ENCODE results near the gene RORC. TPM values are rescaled to one million over a fixed set of nuclear protein-coding genes. Genes with fewer than 3 reads are reported as not detected.
A peak's percentile ranks its signal among the peaks of the same experiment; 100 is the strongest.

Gene RORC
- total and polyA plus RNA-seq, 12 donors, result 4.0 to 21.0 (median 13.3) TPM

GRCh38 chr1:151852733-151853132 lies 21.1 kb upstream of the RORC start:
- intact Hi-C loops (cut with DNase I), result no loop called here
- WGBS, 2 donors, result 90 to 93% methylated on average over 4 of the region's 4 CpGs
- peak in 1 of 8 donors; percentile 15 for ATAC-seq

GRCh38 chr1:151851886-151852285 lies 20.3 kb upstream of the RORC start:
- no peaks in the 10 kb centered on the region for H3K36me3 ChIP-seq
- H3K4me3 ChIP-seq, result no peak overlapping the region
- no peak overlapping the region for H3K27ac ChIP-seq
- TF ChIP-seq CTCF (IDR thresholded peaks at IDR 0.05), result no peak
- no peak for ATAC-seq
- no peaks in the 10 kb centered on the region for H3K9me3 ChIP-seq
- H3K4me1 ChIP-seq, result peaks cover 0 to 29% (median 4%) of the 10 kb centered on the region in 9 donors
- H3K27me3 ChIP-seq, result peaks cover 0 to 16% (median 0%) of the 10 kb centered on the region in 7 donors
- intact Hi-C loops (cut with DNase I), result no loop called here
- no peak for DNase-seq
- WGBS, 2 donors, result 78 to 79% methylated on average over 8 of the region's 8 CpGs

More at GRCh38 chr1:151852733-151853132, 21.1 kb upstream of the RORC start:
- Histone ChIP-seq H3K27me3 (peaks cover 0 to 15% (median 0%) of the 10 kb centered on the region in 7 donors), H3K4me1 (peaks cover 0 to 28% (median 4%) of the 10 kb centered on the region in 9 donors), H3K36me3 (no peaks in the 10 kb centered on the region), H3K27ac (no peak overlapping the region), H3K4me3 (no peak overlapping the region), H3K9me3 (no peaks in the 10 kb centered on the region)
- DNase-seq, result no peak
- no peak for TF ChIP-seq CTCF (IDR thresholded peaks at IDR 0.05)

GRCh38 chr1:151849871-151850270 lies 18.3 kb upstream of the RORC start:
- H3K27ac ChIP-seq, result no peak overlapping the region
- peaks cover 0 to 16% (median 4%) of the 10 kb centered on the region in 9 donors for H3K4me1 ChIP-seq
- H3K9me3 ChIP-seq, result no peaks in the 10 kb centered on the region
- DNase-seq, result no peak
- ATAC-seq, result no peak
- no peaks in the 10 kb centered on the region for H3K36me3 ChIP-seq
- TF ChIP-seq CTCF (IDR thresholded peaks at IDR 0.05), result no peak
- no peak overlapping the region for H3K4me3 ChIP-seq
- peaks cover 0 to 34% (median 5%) of the 10 kb centered on the region in 7 donors for H3K27me3 ChIP-seq
- intact Hi-C loops (cut with DNase I), result no loop called here

GRCh38 chr1:151849126-151849525 lies 17.5 kb upstream of the RORC start:
- no peak for TF ChIP-seq CTCF (IDR thresholded peaks at IDR 0.05)
- intact Hi-C loops (cut with DNase I), result no loop called here

More at GRCh38 chr1:151849126-151849525, 17.5 kb upstream of the RORC start:
- no peaks in the 10 kb centered on the region for H3K36me3 ChIP-seq
- H3K4me3 ChIP-seq, result no peak overlapping the region
- peaks cover 0 to 41% (median 5%) of the 10 kb centered on the region in 7 donors for H3K27me3 ChIP-seq
- no peak for ATAC-seq
- no peaks in the 10 kb centered on the region for H3K9me3 ChIP-seq
- no peak for DNase-seq
- H3K27ac ChIP-seq, result peak overlapping the region in 1 of 10 donors; percentile 25
- peaks cover 0 to 16% (median 4%) of the 10 kb centered on the region in 9 donors for H3K4me1 ChIP-seq
- 70 to 77% methylated on average over 3 of the region's 3 CpGs for WGBS, 2 donors
